ENCODE results near the gene MAN2B2.

DNA sequence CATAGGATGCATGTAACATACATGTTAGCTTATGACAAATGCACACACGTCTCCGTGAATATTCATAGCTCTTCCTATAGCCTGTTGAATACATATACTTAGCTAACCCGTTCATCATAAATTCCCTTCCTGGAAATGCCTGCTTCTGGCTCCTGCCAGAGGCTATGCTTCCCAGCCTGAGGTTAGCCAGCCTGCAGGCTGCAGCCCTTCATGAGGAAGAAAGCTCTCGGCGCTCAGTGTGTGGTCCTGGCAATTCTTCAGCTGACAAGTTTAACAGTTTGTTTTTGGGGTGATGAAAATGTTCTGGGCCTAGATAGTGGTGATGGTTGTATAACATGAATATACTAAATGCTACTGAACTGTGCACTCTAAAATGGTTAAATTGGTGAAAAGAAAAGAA, 48.8 kb upstream of the MAN2B2 start:
- TF ChIP-seq, protein P1, sequence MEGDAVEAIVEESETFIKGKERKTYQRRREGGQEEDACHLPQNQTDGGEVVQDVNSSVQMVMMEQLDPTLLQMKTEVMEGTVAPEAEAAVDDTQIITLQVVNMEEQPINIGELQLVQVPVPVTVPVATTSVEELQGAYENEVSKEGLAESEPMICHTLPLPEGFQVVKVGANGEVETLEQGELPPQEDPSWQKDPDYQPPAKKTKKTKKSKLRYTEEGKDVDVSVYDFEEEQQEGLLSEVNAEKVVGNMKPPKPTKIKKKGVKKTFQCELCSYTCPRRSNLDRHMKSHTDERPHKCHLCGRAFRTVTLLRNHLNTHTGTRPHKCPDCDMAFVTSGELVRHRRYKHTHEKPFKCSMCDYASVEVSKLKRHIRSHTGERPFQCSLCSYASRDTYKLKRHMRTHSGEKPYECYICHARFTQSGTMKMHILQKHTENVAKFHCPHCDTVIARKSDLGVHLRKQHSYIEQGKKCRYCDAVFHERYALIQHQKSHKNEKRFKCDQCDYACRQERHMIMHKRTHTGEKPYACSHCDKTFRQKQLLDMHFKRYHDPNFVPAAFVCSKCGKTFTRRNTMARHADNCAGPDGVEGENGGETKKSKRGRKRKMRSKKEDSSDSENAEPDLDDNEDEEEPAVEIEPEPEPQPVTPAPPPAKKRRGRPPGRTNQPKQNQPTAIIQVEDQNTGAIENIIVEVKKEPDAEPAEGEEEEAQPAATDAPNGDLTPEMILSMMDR (IDR thresholded peaks at IDR 0.05; ENCODE audit: insufficient read depth, low read length, poor library complexity, severe bottlenecking) = no peak
- TF ChIP-seq EZH2phosphoT487 (conservative IDR thresholded peaks at IDR 0.05; ENCODE audit: low read length) = no peak
